Stimulated activated CD8-positive, alpha-beta memory T cell treated with anti-CD3 and anti-CD28 coated beads, Interleukin-4, amount 100 ng/mL, for 48 hours (primary cell): ENCODE data around the gene TP73.

ENCODE experiments used
- DNase-seq: peaks from one replicate; pipeline ENCODE4 v3.0.0-alpha.2; 2020

Gene TP73

DNA sequence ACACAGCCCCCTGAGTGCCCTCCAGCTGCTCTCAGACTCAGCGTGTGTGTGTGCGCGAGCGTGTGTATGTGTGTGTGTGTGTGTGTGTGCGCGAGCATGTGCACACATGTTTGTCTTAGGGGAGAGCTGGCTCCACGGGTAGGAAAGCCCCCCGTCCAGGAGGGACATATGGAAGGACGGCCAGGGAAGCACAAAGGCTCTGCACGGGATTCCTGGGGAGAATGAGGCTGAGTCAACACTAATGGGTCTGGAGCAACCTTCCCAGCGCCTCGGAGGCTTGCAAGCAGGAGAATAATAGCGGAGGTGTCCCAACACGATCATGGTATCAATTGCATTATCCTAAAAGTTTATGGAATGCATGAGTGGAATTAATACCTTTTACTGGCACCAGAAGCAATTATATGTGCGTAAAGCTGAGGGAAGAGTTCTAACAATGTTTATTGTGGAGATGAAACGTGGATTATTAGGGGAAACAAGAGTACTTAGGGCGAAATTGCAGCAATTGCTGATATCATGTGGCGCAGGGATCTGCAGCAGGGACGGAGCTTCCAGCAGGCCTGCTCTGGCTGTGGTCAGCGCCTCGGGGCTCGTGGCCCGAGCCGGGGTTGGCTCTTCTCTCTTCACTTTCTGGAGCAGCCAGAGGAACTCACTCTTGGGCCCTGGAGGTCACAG is 59.6 kb downstream of the TP73 start:
- DNase-seq, result no peak

GRCh38 chr1:3712573-3713535 is 60.5 kb downstream of the TP73 start:
- DNase-seq, result no peak

DNA sequence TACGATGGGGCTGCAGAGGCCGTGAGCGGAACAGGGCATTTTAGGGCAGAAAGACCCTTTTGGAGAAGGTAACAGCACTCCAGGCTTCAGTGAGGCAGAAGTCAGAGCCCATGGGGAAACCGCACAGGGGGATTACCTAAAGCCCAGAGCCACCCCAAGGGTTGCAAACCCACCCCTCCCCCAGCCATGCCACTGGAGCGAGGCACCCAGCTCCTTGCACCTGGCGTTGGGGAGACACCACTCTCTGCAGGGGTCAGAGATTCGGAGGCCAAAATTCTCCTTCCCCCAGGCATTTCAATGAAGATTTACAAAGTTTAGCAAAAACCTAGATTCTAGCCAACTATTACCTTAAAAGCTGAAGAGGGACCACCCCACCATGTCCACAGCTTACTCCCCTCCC is 61.5 kb downstream of the TP73 start:
- no peak for DNase-seq

GRCh38 chr1:3714284-3714741 is 62.0 kb downstream of the TP73 start:
- DNase-seq, result no peak

- DNase-seq, result no peak
Measured at GRCh38 chr1:3714814-3715213, 62.5 kb downstream of the TP73 start.

DNA sequence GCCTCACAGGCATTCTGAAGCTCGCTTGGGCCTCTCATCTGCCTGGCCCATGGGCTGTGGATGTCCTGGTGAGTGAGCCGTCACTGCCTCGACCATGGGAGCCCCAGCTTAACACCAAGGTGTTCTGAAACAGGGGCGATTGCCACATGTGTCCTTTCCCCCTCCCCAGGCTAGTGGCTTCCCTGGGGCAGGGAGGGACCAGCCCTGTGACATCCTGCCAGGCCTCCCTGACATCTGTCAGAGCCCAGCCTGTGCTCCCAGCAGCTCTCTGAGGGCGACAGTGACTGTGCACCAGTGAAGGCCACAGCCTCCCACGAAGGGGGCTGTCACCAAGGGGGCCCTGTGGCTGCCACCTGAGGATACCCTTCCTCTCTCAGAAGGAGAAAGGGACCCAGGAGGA is 64.0 kb downstream of the TP73 start:
- no peak for DNase-seq

DNA sequence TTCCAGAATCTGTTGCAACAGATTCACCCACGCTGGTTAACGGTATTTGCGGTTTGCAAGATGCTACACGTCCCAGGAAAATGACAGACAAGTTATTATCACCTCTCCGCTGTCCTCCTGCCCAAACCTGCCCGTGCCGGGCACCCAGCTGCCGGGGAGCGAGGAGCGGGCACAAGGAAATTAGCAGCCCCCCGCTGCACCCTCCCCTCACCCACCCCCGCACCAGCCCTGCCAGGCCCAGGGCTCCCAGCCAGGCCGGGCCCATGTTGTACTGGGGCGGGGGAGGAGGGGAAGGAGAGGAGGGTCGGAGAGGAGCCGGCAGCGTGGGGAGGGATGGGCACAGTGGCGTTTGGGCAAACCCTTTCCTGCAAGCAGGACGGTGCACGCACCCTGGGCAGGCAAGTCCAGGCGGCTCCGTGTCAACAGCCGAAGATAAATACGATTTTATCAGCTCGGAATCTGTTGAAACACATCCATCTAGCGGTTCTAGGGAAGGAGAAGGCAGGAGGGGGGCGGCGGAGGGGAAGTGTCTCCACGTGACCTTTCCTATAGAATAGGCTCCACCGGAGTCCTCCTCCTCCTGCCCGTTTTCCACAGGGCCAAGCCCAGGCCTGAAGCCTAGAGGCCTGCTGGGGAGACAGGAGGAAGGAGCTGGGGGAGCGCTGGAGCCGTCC is 64.9 kb downstream of the TP73 start:
- DNase-seq, result no peak

GRCh38 chr1:3717715-3718601 is 65.6 kb downstream of the TP73 start:
- peak; percentile 52 for DNase-seq

GRCh38 chr1:3718764-3719163 is 66.4 kb downstream of the TP73 start:
- no peak for DNase-seq

DNA sequence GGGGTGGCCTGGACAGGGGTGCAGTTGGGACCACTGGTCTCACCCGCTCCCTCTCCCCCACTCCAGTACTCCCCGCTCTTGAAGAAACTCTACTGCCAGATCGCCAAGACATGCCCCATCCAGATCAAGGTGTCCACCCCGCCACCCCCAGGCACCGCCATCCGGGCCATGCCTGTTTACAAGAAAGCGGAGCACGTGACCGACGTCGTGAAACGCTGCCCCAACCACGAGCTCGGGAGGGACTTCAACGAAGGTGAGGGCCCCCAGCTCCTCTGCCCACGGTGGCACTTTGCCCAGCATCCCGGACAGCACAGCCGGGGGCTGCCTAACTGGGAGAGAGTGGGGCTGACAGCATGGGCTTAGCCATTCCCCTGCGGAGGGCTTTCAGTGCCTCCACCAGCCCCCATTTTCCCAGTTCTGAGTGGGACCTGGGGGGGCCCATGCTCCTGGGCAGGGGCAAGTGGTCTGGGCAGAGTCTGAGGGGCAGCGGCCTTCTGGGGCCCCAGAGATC is 69.7 kb downstream of the TP73 start:
- DNase-seq, result no peak

GRCh38 chr1:3722846-3723245 is 70.5 kb downstream of the TP73 start:
- DNase-seq, result no peak

DNA sequence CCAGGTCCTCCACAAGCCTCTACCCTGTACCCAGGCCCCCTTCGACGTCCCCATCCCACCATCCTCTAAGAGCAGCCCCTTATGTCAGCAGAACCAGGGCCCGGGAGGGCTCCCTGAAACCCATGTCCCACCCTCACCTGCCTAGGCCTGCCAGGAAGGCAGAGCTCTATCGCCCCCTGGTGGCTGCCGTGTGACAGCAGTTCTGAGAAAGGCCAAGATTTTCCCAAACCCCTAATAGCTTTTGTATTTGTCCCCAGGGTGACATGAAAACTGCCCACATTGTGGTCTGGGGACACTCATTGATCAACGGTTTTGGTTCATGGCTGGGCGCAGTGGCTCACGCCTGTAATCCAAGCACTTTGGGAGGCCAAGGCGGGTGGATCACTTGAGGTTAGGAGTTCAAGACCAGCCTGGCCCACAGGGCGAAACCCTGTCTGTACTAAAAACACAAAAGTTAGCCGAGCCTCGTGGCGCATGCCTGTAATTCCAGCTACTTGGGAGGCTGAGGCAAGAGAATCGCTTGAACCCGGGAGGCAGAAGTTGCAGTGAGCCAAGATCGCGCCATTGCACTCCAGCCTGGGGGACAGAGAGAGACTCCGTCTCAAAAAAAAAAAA is 72.2 kb downstream of the TP73 start:
- peak; percentile 91 for DNase-seq

- no peak for DNase-seq
Measured at GRCh38 chr1:3725366-3725765, 73.0 kb downstream of the TP73 start.

- DNase-seq, result peak; percentile 53
Measured at GRCh38 chr1:3727042-3727824, 74.9 kb downstream of the TP73 start.

GRCh38 chr1:3727825-3728776 is 75.8 kb downstream of the TP73 start:
- no peak for DNase-seq

DNA sequence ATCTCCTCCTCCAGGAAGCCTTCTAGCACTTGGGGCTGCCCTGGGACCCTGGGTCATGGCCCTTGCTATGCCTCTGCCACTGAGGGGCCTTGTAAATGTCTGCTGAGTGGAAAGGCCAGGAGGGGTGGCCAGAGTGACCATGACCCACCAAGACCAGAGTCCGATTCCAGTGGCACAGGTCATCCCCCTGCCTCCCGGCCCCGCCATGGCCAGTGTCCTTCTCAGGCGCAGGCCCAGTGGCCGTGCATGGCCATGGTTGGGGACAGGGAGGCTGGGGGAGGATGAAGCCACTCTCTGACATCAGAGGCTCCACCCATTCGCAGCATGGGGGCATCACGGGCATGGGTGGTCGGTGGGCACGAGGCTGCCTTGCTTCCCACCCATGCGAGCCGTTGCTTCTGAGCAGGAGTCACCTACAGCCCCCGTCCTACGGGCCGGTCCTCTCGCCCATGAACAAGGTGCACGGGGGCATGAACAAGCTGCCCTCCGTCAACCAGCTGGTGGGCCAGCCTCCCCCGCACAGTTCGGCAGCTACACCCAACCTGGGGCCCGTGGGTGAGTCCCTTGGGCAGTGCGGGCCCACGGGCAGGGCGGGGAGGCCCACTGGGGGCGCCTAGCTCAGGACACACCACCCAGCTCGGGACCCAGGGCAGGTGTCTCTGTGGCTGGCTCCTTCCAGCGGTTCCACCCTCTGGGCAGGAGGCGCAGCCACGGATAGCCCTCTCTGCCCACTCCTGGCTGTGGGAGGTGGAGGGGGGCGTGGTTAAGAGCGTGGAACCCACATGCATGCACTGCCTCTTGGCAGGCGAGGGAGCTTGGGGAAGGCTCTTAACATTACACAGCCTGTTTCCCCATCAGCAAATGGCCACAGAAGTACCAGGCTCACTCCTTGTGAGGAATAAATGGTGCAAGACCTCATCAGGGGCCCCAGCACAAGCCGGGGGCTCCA is 77.6 kb downstream of the TP73 start:
- DNase-seq, result no peak

DNA sequence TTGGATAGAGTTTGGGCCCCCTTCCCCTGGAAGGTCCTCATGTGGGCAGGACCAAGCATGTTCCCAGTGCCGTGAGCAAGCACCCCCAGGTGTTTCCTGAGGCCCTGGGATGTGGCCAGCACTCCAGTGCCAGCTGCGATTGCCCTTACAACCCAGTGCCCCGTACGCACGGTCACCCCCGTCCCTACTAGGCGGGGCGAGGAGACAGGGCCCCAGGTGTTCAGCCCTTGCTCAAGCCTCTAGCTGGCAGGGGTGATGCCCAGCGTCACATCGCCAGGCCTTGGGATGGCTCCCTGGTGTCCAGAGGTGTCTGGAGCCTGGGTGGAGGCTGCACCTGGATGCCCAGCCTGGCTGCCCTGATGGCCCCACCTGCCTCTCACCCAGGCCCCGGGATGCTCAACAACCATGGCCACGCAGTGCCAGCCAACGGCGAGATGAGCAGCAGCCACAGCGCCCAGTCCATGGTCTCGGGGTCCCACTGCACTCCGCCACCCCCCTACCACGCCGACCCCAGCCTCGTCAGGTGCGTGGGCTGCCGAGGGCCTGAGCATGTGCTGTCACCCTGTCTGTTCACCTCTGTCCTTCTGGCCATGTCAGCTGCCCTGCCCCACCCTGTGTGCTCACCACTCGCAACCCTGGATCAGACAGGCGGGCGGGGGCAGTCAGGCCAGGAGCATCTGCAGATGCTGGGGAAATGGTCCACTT is 78.4 kb downstream of the TP73 start:
- no peak for DNase-seq
